Stimulated activated naive CD8-positive, alpha-beta T cell treated with anti-CD3 and anti-CD28 coated beads, Interleukin-15, amount 100 ng/mL, for 72 hours (primary cell): ENCODE results near the gene VPS18.

Experiments used
- ATAC-seq: fragments of 150-1000 bp; cut with Tn5 transposase; 2 replicates; pipeline ENCODE4 v1.10.0; 2021; ENCODE audit warnings: mild to moderate bottlenecking, moderate library complexity
- DNase-seq, 2 donors: peaks; one replicate each; pipeline ENCODE4 v3.0.0; 2021 to 2022
- H3K27ac Mint-ChIP-seq, 2 donors: one replicate each; pipeline ENCODE4 v1.8.0; 2022; ENCODE audit warnings: mild to moderate bottlenecking in 2 of 2, mixed read lengths in 2 of 2, moderate library complexity in 2 of 2
- H3K27me3 Mint-ChIP-seq: one replicate; pipeline ENCODE4 v1.8.0; 2022; ENCODE audit warnings: mixed read lengths
- H3K4me1 Mint-ChIP-seq: one replicate; pipeline ENCODE4 v1.8.0; 2022; ENCODE audit warnings: mild to moderate bottlenecking, mixed read lengths
- H3K4me3 Mint-ChIP-seq, 2 donors: one replicate each; pipeline ENCODE4 v1.8.0; 2022; ENCODE audit warnings: mild to moderate bottlenecking in 2 of 2, mixed read lengths in 2 of 2, moderate library complexity in 1 of 2
- H3K9me3 Mint-ChIP-seq, 2 donors: one replicate each; pipeline ENCODE4 v1.8.0; 2022; ENCODE audit warnings: mixed read lengths in 2 of 2

VPS18 gene

DNA sequence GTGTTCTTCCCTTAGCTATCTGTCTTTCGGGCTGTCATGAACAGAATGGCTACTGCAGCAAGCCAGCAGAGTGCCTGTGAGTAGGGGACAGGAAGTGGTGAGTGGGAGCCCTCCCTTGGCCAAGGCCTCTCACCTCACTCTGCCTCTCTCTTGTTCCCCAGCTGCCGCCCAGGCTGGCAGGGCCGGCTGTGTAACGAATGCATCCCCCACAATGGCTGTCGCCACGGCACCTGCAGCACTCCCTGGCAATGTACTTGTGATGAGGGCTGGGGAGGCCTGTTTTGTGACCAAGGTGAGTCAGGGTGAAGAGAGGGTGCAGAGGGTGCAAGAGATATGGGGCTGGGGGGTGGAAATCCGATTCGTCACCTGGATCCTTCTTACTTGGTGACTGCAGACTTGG lies 37.9 kb downstream of the VPS18 start:
- H3K9me3 Mint-ChIP-seq, result no peaks in the 10 kb centered on the region
- peaks cover 65% of the 10 kb centered on the region for H3K27me3 Mint-ChIP-seq
- peak; percentile 34 for ATAC-seq
- no peak overlapping the region for H3K4me3 Mint-ChIP-seq
- peak overlapping the region in 1 of 2 donors; percentile 14 for H3K27ac Mint-ChIP-seq
- peaks cover 51% of the 10 kb centered on the region for H3K4me1 Mint-ChIP-seq
- no peak for DNase-seq

DNA sequence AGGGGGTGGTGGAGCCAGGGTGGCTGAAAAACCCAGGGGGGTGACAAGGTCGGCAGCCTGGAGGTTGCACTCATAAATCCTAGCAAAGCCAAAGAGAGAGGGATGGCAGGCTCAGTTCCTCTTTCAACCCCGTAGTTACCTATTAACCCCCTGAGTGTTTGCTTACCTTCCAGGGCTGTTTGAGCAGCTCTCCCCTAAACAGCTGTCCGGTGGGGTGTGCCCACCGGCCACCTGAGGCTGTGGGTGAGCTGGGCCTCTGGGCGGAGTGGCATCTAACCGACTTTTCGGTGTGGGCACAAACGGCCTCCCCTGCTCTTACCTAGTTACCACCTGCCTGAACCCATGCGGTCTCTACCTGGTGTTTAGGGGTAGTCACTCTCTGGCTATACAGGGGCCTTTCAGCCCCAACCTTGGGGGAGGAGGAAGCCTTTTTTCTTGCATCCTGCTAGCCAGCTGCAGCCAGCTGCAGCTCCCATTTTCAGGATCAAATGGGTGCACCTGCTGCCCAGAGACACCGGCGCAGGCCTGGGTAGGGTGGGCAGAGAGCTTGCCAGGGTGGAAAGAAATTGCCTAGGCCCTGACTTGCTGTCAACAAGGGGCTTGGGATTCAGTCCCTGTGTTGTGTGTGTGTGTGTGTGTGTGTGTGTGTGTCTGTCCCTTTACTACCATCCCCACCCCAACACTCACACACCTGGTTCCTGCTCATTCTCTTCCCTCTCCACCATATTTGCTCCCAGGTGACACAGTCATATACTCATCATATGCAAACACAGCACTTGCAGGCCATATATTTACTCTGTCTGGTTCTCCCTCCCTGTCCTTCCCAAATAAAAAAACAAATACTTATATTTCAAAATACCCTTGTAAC lies 38.6 kb downstream of the VPS18 start:
- Mint-ChIP-seq H3K9me3 (no peaks in the 10 kb centered on the region), H3K27ac (peak overlapping the region in 1 of 2 donors; percentile 14), H3K4me1 (peaks cover 43% of the 10 kb centered on the region), H3K27me3 (peaks cover 57% of the 10 kb centered on the region), H3K4me3 (no peak overlapping the region)
- DNase-seq (no peak), ATAC-seq (no peak)

- H3K27me3 Mint-ChIP-seq, result peaks cover 51% of the 10 kb centered on the region
- H3K9me3 Mint-ChIP-seq, result no peaks in the 10 kb centered on the region
- peak overlapping the region in 1 of 2 donors; percentile 20 for H3K27ac Mint-ChIP-seq
- no peak for DNase-seq
- no peak overlapping the region for H3K4me3 Mint-ChIP-seq
- H3K4me1 Mint-ChIP-seq, result peaks cover 37% of the 10 kb centered on the region
- ATAC-seq, result no peak
These were observed 39.3 kb downstream of the VPS18 start for GRCh38 chr15:40933517-40933902.

DNA sequence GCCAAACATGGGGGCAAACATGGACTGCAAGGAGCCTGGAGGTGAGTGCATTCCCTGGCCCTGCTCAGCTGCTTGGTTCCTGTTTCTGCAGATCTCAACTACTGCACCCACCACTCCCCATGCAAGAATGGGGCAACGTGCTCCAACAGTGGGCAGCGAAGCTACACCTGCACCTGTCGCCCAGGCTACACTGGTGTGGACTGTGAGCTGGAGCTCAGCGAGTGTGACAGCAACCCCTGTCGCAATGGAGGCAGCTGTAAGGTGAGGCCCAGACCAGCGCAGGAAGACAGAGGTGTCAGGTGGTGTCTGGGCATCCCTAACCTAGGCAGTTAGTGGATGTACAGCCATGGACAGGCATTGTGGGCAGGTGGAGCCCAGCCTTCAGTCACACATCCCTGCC lies 40.2 kb downstream of the VPS18 start:
- Mint-ChIP-seq H3K27me3 (peaks cover 42% of the 10 kb centered on the region), H3K9me3 (no peaks in the 10 kb centered on the region), H3K4me3 (no peak overlapping the region), H3K4me1 (peaks cover 28% of the 10 kb centered on the region), H3K27ac (no peak overlapping the region)
- no peak for DNase-seq
- ATAC-seq, result no peak

DNA sequence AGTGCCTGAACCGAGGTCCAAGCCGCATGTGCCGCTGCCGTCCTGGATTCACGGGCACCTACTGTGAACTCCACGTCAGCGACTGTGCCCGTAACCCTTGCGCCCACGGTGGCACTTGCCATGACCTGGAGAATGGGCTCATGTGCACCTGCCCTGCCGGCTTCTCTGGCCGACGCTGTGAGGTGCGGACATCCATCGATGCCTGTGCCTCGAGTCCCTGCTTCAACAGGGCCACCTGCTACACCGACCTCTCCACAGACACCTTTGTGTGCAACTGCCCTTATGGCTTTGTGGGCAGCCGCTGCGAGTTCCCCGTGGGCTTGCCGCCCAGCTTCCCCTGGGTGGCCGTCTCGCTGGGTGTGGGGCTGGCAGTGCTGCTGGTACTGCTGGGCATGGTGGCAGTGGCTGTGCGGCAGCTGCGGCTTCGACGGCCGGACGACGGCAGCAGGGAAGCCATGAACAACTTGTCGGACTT lies 42.0 kb downstream of the VPS18 start:
- H3K4me3 Mint-ChIP-seq, result no peak overlapping the region
- H3K9me3 Mint-ChIP-seq, result no peaks in the 10 kb centered on the region
- no peak overlapping the region for H3K27ac Mint-ChIP-seq
- H3K4me1 Mint-ChIP-seq, result peaks cover 27% of the 10 kb centered on the region
- ATAC-seq, result no peak
- DNase-seq, result no peak
- H3K27me3 Mint-ChIP-seq, result peaks cover 24% of the 10 kb centered on the region

DNA sequence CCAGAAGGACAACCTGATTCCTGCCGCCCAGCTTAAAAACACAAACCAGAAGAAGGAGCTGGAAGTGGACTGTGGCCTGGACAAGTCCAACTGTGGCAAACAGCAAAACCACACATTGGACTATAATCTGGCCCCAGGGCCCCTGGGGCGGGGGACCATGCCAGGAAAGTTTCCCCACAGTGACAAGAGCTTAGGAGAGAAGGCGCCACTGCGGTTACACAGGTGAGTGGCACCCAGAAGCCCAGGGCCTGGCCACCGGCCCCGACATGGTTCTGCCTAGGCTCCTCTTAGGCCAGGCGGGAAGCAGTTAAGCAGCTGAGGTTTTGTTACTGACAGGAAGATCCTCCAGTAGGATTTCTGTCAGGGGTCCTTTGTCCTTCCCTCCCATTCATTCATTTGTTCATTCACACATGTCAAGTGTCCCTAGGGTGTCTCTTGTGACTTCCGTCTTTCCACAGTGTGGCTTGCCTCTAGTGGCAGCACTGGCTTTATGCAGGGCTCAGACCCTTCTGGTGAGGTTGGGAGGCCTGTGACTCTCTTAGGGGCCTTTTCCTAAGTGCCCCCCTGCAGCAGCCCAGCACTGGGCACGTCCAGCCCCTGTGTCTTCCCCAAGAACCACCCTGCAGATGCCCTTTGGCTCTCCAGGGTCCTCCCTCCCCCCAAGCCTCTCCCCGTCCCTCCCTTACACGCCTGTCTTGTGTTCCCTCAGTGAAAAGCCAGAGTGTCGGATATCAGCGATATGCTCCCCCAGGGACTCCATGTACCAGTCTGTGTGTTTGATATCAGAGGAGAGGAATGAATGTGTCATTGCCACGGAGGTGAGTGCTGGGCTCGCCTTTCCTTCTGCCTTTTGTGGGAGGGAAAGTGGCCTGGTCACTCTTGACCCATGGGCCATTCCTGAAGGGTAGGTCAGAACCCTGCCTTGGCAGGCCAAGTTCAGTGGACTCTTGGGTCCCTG lies 42.7 kb downstream of the VPS18 start:
- ATAC-seq, result no peak
- Mint-ChIP-seq H3K27me3 (peaks cover 16% of the 10 kb centered on the region), H3K27ac (no peak overlapping the region), H3K9me3 (no peaks in the 10 kb centered on the region), H3K4me1 (peaks cover 25% of the 10 kb centered on the region), H3K4me3 (no peak overlapping the region)
- no peak for DNase-seq

DNA sequence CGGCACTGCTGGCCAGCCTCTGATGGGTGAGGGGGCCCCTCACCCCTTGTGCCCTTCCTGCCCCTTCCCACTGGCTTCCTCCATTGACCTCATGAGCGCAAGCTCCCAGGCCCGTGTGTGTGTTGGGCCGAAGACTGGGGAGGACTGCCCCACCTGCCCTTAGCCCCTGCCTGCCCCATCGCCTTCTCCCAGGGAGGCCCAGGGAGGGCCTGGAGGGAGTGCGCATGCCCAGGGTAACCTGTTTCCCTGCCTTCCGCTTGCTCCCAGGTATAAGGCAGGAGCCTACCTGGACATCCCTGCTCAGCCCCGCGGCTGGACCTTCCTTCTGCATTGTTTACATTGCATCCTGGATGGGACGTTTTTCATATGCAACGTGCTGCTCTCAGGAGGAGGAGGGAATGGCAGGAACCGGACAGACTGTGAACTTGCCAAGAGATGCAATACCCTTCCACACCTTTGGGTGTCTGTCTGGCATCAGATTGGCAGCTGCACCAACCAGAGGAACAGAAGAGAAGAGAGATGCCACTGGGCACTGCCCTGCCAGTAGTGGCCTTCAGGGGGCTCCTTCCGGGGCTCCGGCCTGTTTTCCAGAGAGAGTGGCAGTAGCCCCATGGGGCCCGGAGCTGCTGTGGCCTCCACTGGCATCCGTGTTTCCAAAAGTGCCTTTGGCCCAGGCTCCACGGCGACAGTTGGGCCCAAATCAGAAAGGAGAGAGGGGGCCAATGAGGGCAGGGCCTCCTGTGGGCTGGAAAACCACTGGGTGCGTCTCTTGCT lies 43.7 kb downstream of the VPS18 start:
- peak; percentile 31 for ATAC-seq
- Mint-ChIP-seq H3K4me1 (peaks cover 24% of the 10 kb centered on the region), H3K27ac (no peak overlapping the region), H3K9me3 (no peaks in the 10 kb centered on the region), H3K4me3 (no peak overlapping the region), H3K27me3 (peaks cover 8% of the 10 kb centered on the region)
- no peak for DNase-seq

DNA sequence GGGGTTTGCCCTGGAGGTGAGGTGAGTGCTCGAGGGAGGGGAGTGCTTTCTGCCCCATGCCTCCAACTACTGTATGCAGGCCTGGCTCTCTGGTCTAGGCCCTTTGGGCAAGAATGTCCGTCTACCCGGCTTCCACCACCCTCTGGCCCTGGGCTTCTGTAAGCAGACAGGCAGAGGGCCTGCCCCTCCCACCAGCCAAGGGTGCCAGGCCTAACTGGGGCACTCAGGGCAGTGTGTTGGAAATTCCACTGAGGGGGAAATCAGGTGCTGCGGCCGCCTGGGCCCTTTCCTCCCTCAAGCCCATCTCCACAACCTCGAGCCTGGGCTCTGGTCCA lies 44.3 kb downstream of the VPS18 start:
- no peak overlapping the region for H3K27ac Mint-ChIP-seq
- H3K4me1 Mint-ChIP-seq, result peaks cover 30% of the 10 kb centered on the region
- DNase-seq, result no peak
- peaks cover 4% of the 10 kb centered on the region for H3K27me3 Mint-ChIP-seq
- no peaks in the 10 kb centered on the region for H3K9me3 Mint-ChIP-seq
- H3K4me3 Mint-ChIP-seq, result no peak overlapping the region
- no peak for ATAC-seq

DNA sequence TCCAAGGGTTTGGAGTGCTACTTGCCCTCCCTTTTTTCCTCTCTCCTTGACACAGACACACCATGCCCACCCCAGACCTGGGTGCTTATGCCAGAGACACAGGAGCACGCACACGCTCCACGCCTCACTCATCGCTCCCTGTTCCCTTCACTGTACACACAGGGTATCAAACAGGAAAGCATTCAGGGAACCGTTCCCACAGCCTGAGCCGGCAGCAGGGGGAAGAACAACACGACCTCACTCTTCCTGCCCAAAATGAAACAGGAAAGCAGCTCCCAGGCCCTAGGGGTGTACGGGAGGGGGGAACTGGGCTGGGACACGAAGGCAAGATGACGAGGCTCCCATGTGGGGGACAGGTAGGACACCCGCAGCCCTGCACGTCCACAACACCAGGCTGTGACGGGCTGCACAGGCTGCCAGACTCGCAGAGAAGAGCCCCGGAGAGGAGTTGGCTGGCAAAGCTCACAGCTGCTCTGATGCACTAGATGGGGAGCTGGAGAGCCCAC lies 46.1 kb downstream of the VPS18 start:
- Mint-ChIP-seq H3K4me1 (peaks cover 41% of the 10 kb centered on the region), H3K9me3 (no peaks in the 10 kb centered on the region), H3K4me3 (peak overlapping the region; percentile 65 to 74), H3K27me3 (no peaks in the 10 kb centered on the region), H3K27ac (peak overlapping the region in 1 of 2 donors; percentile 42)
- ATAC-seq (no peak), DNase-seq (no peak)

- H3K4me1 Mint-ChIP-seq, result peaks cover 46% of the 10 kb centered on the region
- peak overlapping the region; percentile 65 to 74 for H3K4me3 Mint-ChIP-seq
- ATAC-seq (no peak), DNase-seq (no peak)
- no peaks in the 10 kb centered on the region for H3K9me3 Mint-ChIP-seq
- H3K27ac Mint-ChIP-seq, result peak overlapping the region; percentile 75 to 80
- no peaks in the 10 kb centered on the region for H3K27me3 Mint-ChIP-seq
These were observed 46.8 kb downstream of the VPS18 start for GRCh38 chr15:40941068-40941527.

DNA sequence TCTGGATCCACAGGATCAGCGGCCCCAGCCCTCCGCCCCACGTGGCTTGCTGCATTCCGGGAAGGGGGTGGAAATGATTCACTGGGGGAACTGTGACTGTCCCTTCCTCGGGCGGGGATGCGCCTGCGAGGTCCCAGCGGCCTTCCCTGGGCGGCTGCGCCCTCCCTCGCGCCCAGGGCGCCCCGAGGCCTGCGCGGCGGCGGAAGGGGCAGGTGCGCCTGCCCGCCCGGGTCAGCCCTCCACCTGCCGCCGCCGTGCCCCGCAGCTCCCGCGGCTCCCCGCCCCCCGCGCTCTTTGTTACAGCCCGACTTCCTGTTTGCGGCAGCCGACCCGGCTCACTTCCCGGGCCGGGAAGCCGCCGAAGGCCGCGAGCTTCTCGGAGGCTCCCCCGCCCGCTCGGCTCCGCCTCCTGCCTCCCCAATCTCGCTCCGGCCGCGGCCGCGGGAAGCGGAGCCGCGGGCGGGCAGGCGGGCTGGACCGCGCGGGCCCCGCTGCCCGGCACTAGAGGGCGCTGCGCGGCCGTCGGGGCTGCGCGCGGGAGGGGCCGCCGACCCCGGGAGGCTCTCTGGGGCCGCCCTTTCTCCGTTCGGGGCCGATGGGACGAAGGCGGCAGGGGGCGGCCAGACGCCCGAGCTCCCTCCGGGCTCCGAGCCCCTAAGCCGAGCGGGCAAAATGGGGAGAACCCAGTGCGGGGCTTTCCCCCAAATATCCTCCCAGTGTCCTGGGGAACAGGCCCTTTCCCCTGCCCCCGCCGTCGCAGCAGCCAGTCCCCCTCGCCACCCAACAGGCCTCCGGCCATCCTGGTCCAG lies 47.5 kb downstream of the VPS18 start:
- H3K27ac Mint-ChIP-seq, result peak overlapping the region; percentile 75 to 94
- DNase-seq (peak; percentile 75 to 79), ATAC-seq (peak; percentile 90)
- H3K27me3 Mint-ChIP-seq, result no peaks in the 10 kb centered on the region
- H3K4me1 Mint-ChIP-seq, result peaks cover 49% of the 10 kb centered on the region
- peak overlapping the region; percentile 88 to 94 for H3K4me3 Mint-ChIP-seq
- no peaks in the 10 kb centered on the region for H3K9me3 Mint-ChIP-seq

- peak overlapping the region; percentile 71 to 94 for H3K27ac Mint-ChIP-seq
- peak; percentile 28 for ATAC-seq
- peak overlapping the region; percentile 88 to 94 for H3K4me3 Mint-ChIP-seq
- peaks cover 49% of the 10 kb centered on the region for H3K4me1 Mint-ChIP-seq
- no peaks in the 10 kb centered on the region for H3K9me3 Mint-ChIP-seq
- no peaks in the 10 kb centered on the region for H3K27me3 Mint-ChIP-seq
- DNase-seq, result peak in 1 of 2 donors; percentile 23
These were observed 48.1 kb downstream of the VPS18 start for GRCh38 chr15:40942337-40942854.

GRCh38 chr15:40942878-40943277 lies 48.6 kb downstream of the VPS18 start:
- peaks cover 3% of the 10 kb centered on the region for H3K27me3 Mint-ChIP-seq
- H3K9me3 Mint-ChIP-seq, result no peaks in the 10 kb centered on the region
- DNase-seq (no peak), ATAC-seq (no peak)
- peaks cover 49% of the 10 kb centered on the region for H3K4me1 Mint-ChIP-seq
- peak overlapping the region in 1 of 2 donors; percentile 94 for H3K27ac Mint-ChIP-seq
- peak overlapping the region; percentile 88 to 94 for H3K4me3 Mint-ChIP-seq

GRCh38 chr15:40943764-40944365 lies 49.6 kb downstream of the VPS18 start:
- Mint-ChIP-seq H3K4me1 (peaks cover 49% of the 10 kb centered on the region), H3K4me3 (peak overlapping the region in 1 of 2 donors; percentile 32), H3K27me3 (peaks cover 13% of the 10 kb centered on the region), H3K27ac (peak overlapping the region in 1 of 2 donors; percentile 25), H3K9me3 (no peaks in the 10 kb centered on the region)
- ATAC-seq, result no peak
- DNase-seq, result no peak
